Activated T-helper 1 cell treated with anti-CD3 and anti-CD28 coated beads, Interleukin-12 subunit alpha, Interleukin-12 subunit beta, Interleukin-2, Interleukin-4 antibody, amounts not matched to agents 30 ng/mL and 10 ng/mL and 1 ng/mL, durations not matched to agents 14 hours and 24 hours and 36 hours (primary cell): ENCODE measurements around the gene CNTN6. TPM values are rescaled to one million over a fixed set of nuclear protein-coding genes. Genes with fewer than 3 reads are reported as not detected.

ENCODE experiments used
- DNase-seq: peaks from one replicate; pipeline ENCODE4 v3.0.0; 2021; ENCODE audit warnings: low spot score
- H3K27ac Mint-ChIP-seq: one replicate; pipeline ENCODE4 v1.8.0; 2021; ENCODE audit warnings: mild to moderate bottlenecking, mixed read lengths
- H3K27me3 Mint-ChIP-seq: one replicate; pipeline ENCODE4 v1.8.0; 2022; ENCODE audit warnings: mild to moderate bottlenecking, moderate library complexity, mixed read lengths; ENCODE audit not compliant: insufficient read depth
- H3K36me3 Mint-ChIP-seq: one replicate; pipeline ENCODE4 v1.8.0; 2021; ENCODE audit warnings: low read depth, mixed read lengths
- H3K4me1 Mint-ChIP-seq: one replicate; pipeline ENCODE4 v1.8.0; 2021; ENCODE audit warnings: low read depth, mixed read lengths
- H3K4me3 Mint-ChIP-seq: one replicate; pipeline ENCODE4 v1.8.0; 2021; ENCODE audit warnings: mild to moderate bottlenecking, moderate library complexity, mixed read lengths
- H3K9me3 Mint-ChIP-seq: one replicate; pipeline ENCODE4 v1.8.0; 2021; ENCODE audit warnings: mixed read lengths
- intact Hi-C: fragments of 100-400 bp; cut with micrococcal nuclease; formaldehyde crosslinking; loops from one replicate; pipeline ENCODE4 v1.15.1; 2024
- total RNA-seq: library from RNA; stranded (reverse); gene quantifications from 2 replicates; pipeline ENCODE4 v1.2.3, GENCODE V29; 2022

The CNTN6 gene
- total RNA-seq, 1 donor from 2014 or later, result not detected

- Mint-ChIP-seq H3K27me3 (no peaks in the 10 kb centered on the region), H3K27ac (no peak overlapping the region), H3K4me3 (no peak overlapping the region), H3K36me3 (no peaks in the 10 kb centered on the region), H3K9me3 (peaks cover 13% of the 10 kb centered on the region), H3K4me1 (no peaks in the 10 kb centered on the region)
- intact Hi-C loops, result no loop called here
- no peak for DNase-seq
Observed at GRCh38 chr3:1103525-1103924, 10.7 kb downstream of the CNTN6 start.

GRCh38 chr3:1117843-1118473, 25.1 kb downstream of the CNTN6 start:
- intact Hi-C loops, result no loop called here
- H3K9me3 Mint-ChIP-seq, result peaks cover 12% of the 10 kb centered on the region
- H3K27me3 Mint-ChIP-seq, result no peaks in the 10 kb centered on the region

GRCh38 chr3:1131166-1131565, 38.3 kb downstream of the CNTN6 start:
- DNase-seq, result no peak
- Mint-ChIP-seq H3K9me3 (peaks cover 8% of the 10 kb centered on the region), H3K4me1 (no peaks in the 10 kb centered on the region), H3K4me3 (no peak overlapping the region), H3K27me3 (no peaks in the 10 kb centered on the region), H3K27ac (no peak overlapping the region), H3K36me3 (no peaks in the 10 kb centered on the region)
- intact Hi-C loops, result no loop called here

More at GRCh38 chr3:1117843-1118473, 25.1 kb downstream of the CNTN6 start:
- Mint-ChIP-seq H3K4me1 (no peaks in the 10 kb centered on the region), H3K4me3 (no peak overlapping the region), H3K27ac (no peak overlapping the region), H3K36me3 (no peaks in the 10 kb centered on the region)
- DNase-seq, result no peak

GRCh38 chr3:1135194-1135593, 42.4 kb downstream of the CNTN6 start:
- H3K9me3 Mint-ChIP-seq, result peaks cover 8% of the 10 kb centered on the region

GRCh38 chr3:1138036-1138435, 45.2 kb downstream of the CNTN6 start:
- peaks cover 8% of the 10 kb centered on the region for H3K9me3 Mint-ChIP-seq
- H3K4me1 Mint-ChIP-seq, result no peaks in the 10 kb centered on the region
- no peak overlapping the region for H3K27ac Mint-ChIP-seq
- H3K36me3 Mint-ChIP-seq, result no peaks in the 10 kb centered on the region
- H3K27me3 Mint-ChIP-seq, result no peaks in the 10 kb centered on the region
- intact Hi-C loops, result no loop called here
- DNase-seq, result no peak
- H3K4me3 Mint-ChIP-seq, result no peak overlapping the region

More at GRCh38 chr3:1135194-1135593, 42.4 kb downstream of the CNTN6 start:
- no peaks in the 10 kb centered on the region for H3K4me1 Mint-ChIP-seq
- no peaks in the 10 kb centered on the region for H3K36me3 Mint-ChIP-seq
- H3K27ac Mint-ChIP-seq, result no peak overlapping the region
- intact Hi-C loops, result no loop called here
- H3K4me3 Mint-ChIP-seq, result no peak overlapping the region
- H3K27me3 Mint-ChIP-seq, result no peaks in the 10 kb centered on the region
- DNase-seq, result no peak

- H3K27ac Mint-ChIP-seq, result no peak overlapping the region
- intact Hi-C loops, result no loop called here
- no peak overlapping the region for H3K4me3 Mint-ChIP-seq
- H3K9me3 Mint-ChIP-seq, result peaks cover 5% of the 10 kb centered on the region
- no peaks in the 10 kb centered on the region for H3K4me1 Mint-ChIP-seq
- H3K36me3 Mint-ChIP-seq, result no peaks in the 10 kb centered on the region
- no peak for DNase-seq
- no peaks in the 10 kb centered on the region for H3K27me3 Mint-ChIP-seq
Observed at GRCh38 chr3:1139071-1139470, 46.2 kb downstream of the CNTN6 start.

- Mint-ChIP-seq H3K9me3 (no peaks in the 10 kb centered on the region), H3K27me3 (no peaks in the 10 kb centered on the region), H3K27ac (no peak overlapping the region)
Observed at GRCh38 chr3:1147326-1147725, 54.5 kb downstream of the CNTN6 start.

GRCh38 chr3:1147819-1148218, 55.0 kb downstream of the CNTN6 start:
- intact Hi-C loops, result no loop called here
- Mint-ChIP-seq H3K9me3 (no peaks in the 10 kb centered on the region), H3K4me1 (no peaks in the 10 kb centered on the region), H3K4me3 (no peak overlapping the region), H3K27ac (no peak overlapping the region), H3K36me3 (no peaks in the 10 kb centered on the region), H3K27me3 (no peaks in the 10 kb centered on the region)
- no peak for DNase-seq

More at GRCh38 chr3:1147326-1147725, 54.5 kb downstream of the CNTN6 start:
- H3K4me3 Mint-ChIP-seq, result no peak overlapping the region
- no peaks in the 10 kb centered on the region for H3K4me1 Mint-ChIP-seq
- intact Hi-C loops, result no loop called here
- DNase-seq, result no peak
- H3K36me3 Mint-ChIP-seq, result no peaks in the 10 kb centered on the region

- Mint-ChIP-seq H3K4me1 (no peaks in the 10 kb centered on the region), H3K27ac (no peak overlapping the region), H3K36me3 (no peaks in the 10 kb centered on the region), H3K27me3 (no peaks in the 10 kb centered on the region), H3K9me3 (no peaks in the 10 kb centered on the region), H3K4me3 (no peak overlapping the region)
- intact Hi-C loops, result no loop called here
- DNase-seq, result no peak
Observed at GRCh38 chr3:1164101-1164500, 71.3 kb downstream of the CNTN6 start.

GRCh38 chr3:1171320-1171719, 78.5 kb downstream of the CNTN6 start:
- no peaks in the 10 kb centered on the region for H3K27me3 Mint-ChIP-seq
- no peaks in the 10 kb centered on the region for H3K4me1 Mint-ChIP-seq

GRCh38 chr3:1172644-1173043, 79.8 kb downstream of the CNTN6 start:
- Mint-ChIP-seq H3K36me3 (no peaks in the 10 kb centered on the region), H3K9me3 (peaks cover 4% of the 10 kb centered on the region), H3K27ac (no peak overlapping the region), H3K4me1 (no peaks in the 10 kb centered on the region), H3K27me3 (no peaks in the 10 kb centered on the region), H3K4me3 (no peak overlapping the region)
- DNase-seq, result no peak
- intact Hi-C loops, result no loop called here

More at GRCh38 chr3:1171320-1171719, 78.5 kb downstream of the CNTN6 start:
- intact Hi-C loops, result no loop called here
- no peak for DNase-seq
- Mint-ChIP-seq H3K36me3 (no peaks in the 10 kb centered on the region), H3K9me3 (peaks cover 4% of the 10 kb centered on the region), H3K27ac (no peak overlapping the region), H3K4me3 (no peak overlapping the region)

GRCh38 chr3:1179146-1179545, 86.3 kb downstream of the CNTN6 start:
- Mint-ChIP-seq H3K36me3 (no peaks in the 10 kb centered on the region), H3K4me1 (no peaks in the 10 kb centered on the region), H3K27ac (no peak overlapping the region), H3K9me3 (peaks cover 4% of the 10 kb centered on the region), H3K4me3 (no peak overlapping the region), H3K27me3 (no peaks in the 10 kb centered on the region)
- intact Hi-C loops, result no loop called here
- DNase-seq, result no peak

GRCh38 chr3:1183320-1184048, 90.7 kb downstream of the CNTN6 start:
- Mint-ChIP-seq H3K36me3 (no peaks in the 10 kb centered on the region), H3K27me3 (no peaks in the 10 kb centered on the region), H3K4me1 (no peaks in the 10 kb centered on the region), H3K4me3 (no peak overlapping the region), H3K27ac (no peak overlapping the region), H3K9me3 (no peaks in the 10 kb centered on the region)
- no peak for DNase-seq
- intact Hi-C loops, result no loop called here
